ENCODE results near the gene DNAH1. TPM values are rescaled to one million over a fixed set of nuclear protein-coding genes. Genes with fewer than 3 reads are reported as not detected.
"Not testable (repeated sequence)": the region's sequence is repeated elsewhere in the genome, so short reads cannot be mapped to it uniquely, and the experiment has no call there.

DNAH1 gene
- 3.4 and 6.0 TPM in 2 replicates for total RNA-seq (ENCODE audit: low replicate concordance)

GRCh38 chr3:52315977-52316764 is at the start of gene DNAH1:
DNAH1 (plus strand) TSS chr3:52316319; CDS start chr3:52322443, 6,124 bp downstream.
- TF ChIP-seq CTCF (IDR thresholded peaks at IDR 0.05; ENCODE audit: insufficient read depth, low read length), result no peak
- no peak within 1 kb of the TSS for H3K4me3 ChIP-seq (ENCODE audit: low read depth, low read length)
- DNase-seq (ENCODE audit: low read depth), result no peak

- no peak for TF ChIP-seq CTCF (IDR thresholded peaks at IDR 0.05; ENCODE audit: insufficient read depth, low read length)
- no peak overlapping the region for H3K4me3 ChIP-seq (ENCODE audit: low read depth, low read length)
- no peak for DNase-seq (ENCODE audit: low read depth)
Observed at GRCh38 chr3:52268036-52268435, 48.1 kb upstream of the DNAH1 start.

- DNase-seq (ENCODE audit: low read depth), result no peak
- no peak for TF ChIP-seq CTCF (IDR thresholded peaks at IDR 0.05; ENCODE audit: insufficient read depth, low read length)
- H3K4me3 ChIP-seq (ENCODE audit: low read depth, low read length), result no peak overlapping the region
Observed at GRCh38 chr3:52269776-52270175, 46.3 kb upstream of the DNAH1 start.

- no peak for TF ChIP-seq CTCF (IDR thresholded peaks at IDR 0.05; ENCODE audit: insufficient read depth, low read length)
- no peak for DNase-seq (ENCODE audit: low read depth)
- H3K4me3 ChIP-seq (ENCODE audit: low read depth, low read length), result no peak overlapping the region
Observed at GRCh38 chr3:52270252-52270754, 45.8 kb upstream of the DNAH1 start.

- not testable (repeated sequence) for H3K4me3 ChIP-seq (ENCODE audit: low read depth, low read length); DNase-seq (ENCODE audit: low read depth)
Observed at GRCh38 chr3:52272172-52272571, 43.9 kb upstream of the DNAH1 start.

GRCh38 chr3:52272831-52273230 is 43.3 kb upstream of the DNAH1 start:
- DNase-seq (ENCODE audit: low read depth), result no peak
- H3K4me3 ChIP-seq (ENCODE audit: low read depth, low read length), result no peak overlapping the region
- no peak for TF ChIP-seq CTCF (IDR thresholded peaks at IDR 0.05; ENCODE audit: insufficient read depth, low read length)

- not testable (repeated sequence) for DNase-seq (ENCODE audit: low read depth); H3K4me3 ChIP-seq (ENCODE audit: low read depth, low read length)
Observed at GRCh38 chr3:52274781-52275180, 41.3 kb upstream of the DNAH1 start.
